GM12875 (cell line): ENCODE measurements around the gene ARID2.

Experiments used
- H3K4me3 ChIP-seq: one replicate; pipeline ENCODE4 v1.5.1; 2011; ENCODE audit warnings: low read depth, low read length, control low read depth
- CTCF ChIP-seq: IDR thresholded peaks from 2 replicates; pipeline ENCODE4 v1.5.1; 2011; ENCODE audit warnings: low read depth, mild to moderate bottlenecking, control low read depth, inconsistent platforms, low read length, moderate library complexity, borderline replicate concordance; ENCODE audit not compliant: insufficient read depth

Gene ARID2

GRCh38 chr12:45890276-45890675 is 160.8 kb downstream of the ARID2 start:
- TF ChIP-seq CTCF: no peak
- H3K4me3 ChIP-seq: no peak overlapping the region

DNA sequence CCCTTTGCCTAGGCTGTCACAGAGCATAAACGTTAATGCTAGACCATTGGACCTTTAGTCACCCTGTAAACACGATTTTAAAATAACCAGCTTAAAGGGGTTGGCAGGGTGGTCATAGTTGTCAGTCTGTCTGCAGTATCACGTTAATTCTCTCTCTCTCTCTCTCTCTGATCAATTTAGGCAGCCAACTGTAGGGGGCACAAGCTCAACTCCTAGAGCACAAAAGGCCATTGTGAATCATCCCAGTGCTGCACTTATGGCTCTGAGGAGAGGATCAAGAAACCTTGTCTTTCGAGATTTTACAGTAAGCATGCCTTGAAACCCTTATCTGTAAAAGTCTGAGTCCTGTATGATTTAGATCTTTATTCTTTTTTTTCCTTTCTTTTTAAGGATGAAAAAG is 163.7 kb downstream of the ARID2 start:
- no peak overlapping the region for H3K4me3 ChIP-seq
- TF ChIP-seq CTCF: no peak

DNA sequence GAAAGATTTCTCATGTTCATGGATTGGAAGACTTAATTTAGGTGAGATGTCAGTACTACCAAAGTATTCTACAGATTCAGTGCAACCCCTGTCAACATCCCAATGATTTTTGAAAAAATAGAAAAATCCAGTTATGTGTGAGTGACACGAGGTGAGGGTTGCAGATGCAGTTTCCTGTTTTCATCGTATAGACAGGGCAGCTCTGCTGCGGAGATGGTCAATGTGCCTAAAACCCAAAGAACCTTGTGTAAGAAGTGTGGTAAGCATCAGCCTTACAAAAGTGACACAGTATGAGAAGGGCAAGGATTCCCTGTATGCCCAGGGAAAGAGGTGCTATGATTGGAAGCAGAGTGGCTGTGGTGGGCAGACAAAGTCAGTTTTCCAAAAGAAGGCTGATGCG is 166.5 kb downstream of the ARID2 start:
- H3K4me3 ChIP-seq: no peak overlapping the region
- no peak for TF ChIP-seq CTCF

DNA sequence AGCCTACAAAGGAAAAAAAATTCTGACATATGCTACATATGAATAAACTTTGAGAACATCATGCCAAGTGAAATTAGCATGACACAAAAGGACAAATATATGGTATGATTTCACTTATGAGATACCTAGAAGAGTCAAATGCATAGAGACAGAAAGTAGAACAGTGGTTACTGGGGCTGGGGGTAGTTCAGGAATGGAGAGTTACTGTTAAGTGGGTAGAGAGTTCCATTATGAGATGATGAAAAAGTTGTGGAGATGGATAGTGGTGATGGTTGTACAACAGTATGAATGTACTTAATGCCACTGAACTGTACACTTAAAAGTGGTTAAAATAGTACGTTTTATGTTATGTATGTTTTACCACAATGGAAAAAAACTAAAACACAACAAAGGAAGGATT is 168.6 kb downstream of the ARID2 start:
- no peak overlapping the region for H3K4me3 ChIP-seq
- TF ChIP-seq CTCF: no peak

GRCh38 chr12:45907955-45908354 is 178.4 kb downstream of the ARID2 start:
- no peak overlapping the region for H3K4me3 ChIP-seq
- no peak for TF ChIP-seq CTCF

DNA sequence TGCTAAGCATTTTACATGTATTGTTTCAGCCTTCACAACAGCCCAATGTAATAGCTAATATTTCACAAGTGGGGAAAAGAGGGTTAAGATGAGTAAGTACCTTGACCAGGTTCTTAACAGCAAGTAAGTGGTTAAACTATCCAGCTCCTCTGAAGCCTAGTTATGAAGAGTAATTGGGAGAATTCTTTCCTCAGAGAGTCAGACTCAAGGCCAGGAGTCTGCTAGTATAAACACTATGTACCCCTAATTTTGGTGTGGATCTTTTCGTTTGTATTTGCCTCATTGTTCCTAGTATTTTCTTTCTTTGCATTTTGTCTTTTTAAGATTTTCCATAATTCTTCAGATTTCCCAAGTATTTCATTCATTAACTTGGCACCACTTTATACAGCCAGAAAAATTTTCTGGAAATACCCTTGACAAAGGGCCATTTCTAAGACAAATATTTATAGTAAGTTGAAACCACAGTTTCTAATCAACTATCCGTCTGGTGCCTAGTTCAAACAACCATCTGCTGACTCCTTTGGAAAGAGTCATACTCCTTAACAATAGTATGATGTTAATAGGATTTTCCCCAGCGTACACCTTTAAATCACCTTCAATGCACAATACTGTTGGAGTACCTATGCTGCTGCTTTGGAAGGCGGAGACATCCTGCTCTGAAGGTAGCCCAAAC is 179.7 kb downstream of the ARID2 start:
- no peak overlapping the region for H3K4me3 ChIP-seq
- TF ChIP-seq CTCF: no peak

DNA sequence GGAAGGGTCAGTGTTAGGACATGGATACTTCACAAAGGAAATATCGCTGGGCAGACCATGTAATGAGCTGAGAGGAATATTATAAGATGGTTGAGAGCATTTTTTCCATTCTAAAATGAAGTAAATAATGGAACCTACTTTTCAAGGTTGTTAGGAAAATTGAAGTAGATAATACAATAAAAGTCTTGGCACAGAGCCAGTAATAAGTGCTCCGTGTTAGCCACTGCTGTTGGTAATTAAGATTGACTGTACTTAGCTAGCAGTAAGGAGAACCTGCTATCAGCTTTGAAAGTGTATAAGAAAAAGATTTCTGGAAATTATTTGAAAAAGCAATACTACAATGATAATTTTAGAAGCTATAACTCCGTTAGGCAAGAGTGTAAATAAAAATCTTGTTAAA is 183.3 kb downstream of the ARID2 start:
- no peak for TF ChIP-seq CTCF
- no peak overlapping the region for H3K4me3 ChIP-seq
